Measurements from ENCODE around the gene PDCD1.

Gene PDCD1

GRCh38 chr2:241814393-241814642 is 44.4 kb downstream of the PDCD1 start:
- Histone ChIP-seq H3K27me3 (peaks cover 0 to 20% (median 0%) of the 10 kb centered on the region in 11 experiments; a peak in 6 of 22 replicates), H3K9me3 (replicated peaks in 1 of 11) (peaks cover 0 to 17% (median 7%) of the 10 kb centered on the region in 11 experiments; a peak in 9 of 22 replicates), H4K20me1 (peaks cover 0 to 14% (median 0%) of the 10 kb centered on the region in 11 experiments; a peak in 4 of 22 replicates), H3K27ac (peak overlapping the region; percentile 39 to 92 (median 74); a peak in 17 of 22 replicates), H3K4me3 (no peak overlapping the region), H3K9ac (peak overlapping the region in 3 of 11 experiments; percentile 31 to 81 (median 73); a peak in 4 of 22 replicates), H3K4me1 (peaks cover 82 to 100% (median 99%) of the 10 kb centered on the region in 10 experiments), H3K4me2 (peak overlapping the region; percentile 83 to 98 (median 95)), H3K36me3 (no peaks in the 10 kb centered on the region)
- TF ChIP-seq Cebpa-rat (IDR thresholded peaks at IDR 0.05): no peak

GRCh38 chr2:241813644-241814392 is 44.9 kb downstream of the PDCD1 start:
- H3K9ac ChIP-seq: peak overlapping the region; percentile 22 to 81 (median 52); a peak in 19 of 22 replicates
- peaks cover 84 to 100% (median 99%) of the 10 kb centered on the region in 10 experiments for H3K4me1 ChIP-seq
- H3K27ac ChIP-seq: peak overlapping the region; percentile 45 to 92 (median 74); a peak in 21 of 22 replicates

GRCh38 chr2:241812730-241813643 is 45.7 kb downstream of the PDCD1 start:
- Histone ChIP-seq H4K20me1 (peaks cover 0 to 14% (median 0%) of the 10 kb centered on the region in 11 experiments; a peak in 4 of 22 replicates), H3K9me3 (replicated peaks in 1 of 11) (peaks cover 0 to 17% (median 7%) of the 10 kb centered on the region in 11 experiments; a peak in 9 of 22 replicates), H3K9ac (peak overlapping the region; percentile 22 to 81 (median 52); a peak in 19 of 22 replicates), H3K4me3 (peak overlapping the region in 8 of 10 experiments; percentile 16 to 50 (median 30); a peak in 13 of 20 replicates), H3K36me3 (no peaks in the 10 kb centered on the region), H3K4me2 (peak overlapping the region; percentile 83 to 98 (median 95)), H3K4me1 (peaks cover 83 to 100% (median 99%) of the 10 kb centered on the region in 10 experiments), H3K27me3 (peaks cover 0 to 27% (median 0%) of the 10 kb centered on the region in 11 experiments; a peak in 6 of 22 replicates), H3K27ac (peak overlapping the region; percentile 37 to 92 (median 74); a peak in 20 of 22 replicates)
- no peak for TF ChIP-seq Cebpa-rat (IDR thresholded peaks at IDR 0.05)

More at GRCh38 chr2:241813644-241814392, 44.9 kb downstream of the PDCD1 start:
- Histone ChIP-seq H3K4me3 (peak overlapping the region in 8 of 10 experiments; percentile 16 to 50 (median 30); a peak in 12 of 20 replicates), H3K36me3 (no peaks in the 10 kb centered on the region), H3K9me3 (replicated peaks in 1 of 11) (peaks cover 0 to 17% (median 7%) of the 10 kb centered on the region in 11 experiments; a peak in 9 of 22 replicates), H3K27me3 (peaks cover 0 to 25% (median 0%) of the 10 kb centered on the region in 11 experiments; a peak in 6 of 22 replicates), H4K20me1 (peaks cover 0 to 14% (median 0%) of the 10 kb centered on the region in 11 experiments; a peak in 4 of 22 replicates), H3K4me2 (peak overlapping the region; percentile 83 to 98 (median 95))
- no peak for TF ChIP-seq Cebpa-rat (IDR thresholded peaks at IDR 0.05)

- Histone ChIP-seq H3K36me3 (no peaks in the 10 kb centered on the region), H3K4me2 (peak overlapping the region; percentile 83 to 98 (median 95)), H3K4me3 (no peak overlapping the region), H3K9me3 (replicated peaks in 1 of 11) (peaks cover 0 to 17% (median 7%) of the 10 kb centered on the region in 11 experiments; a peak in 9 of 22 replicates), H3K27me3 (peaks cover 0 to 27% (median 0%) of the 10 kb centered on the region in 11 experiments; a peak in 6 of 22 replicates), H3K4me1 (peaks cover 75 to 92% (median 91%) of the 10 kb centered on the region in 10 experiments), H3K27ac (peak overlapping the region in 8 of 11 experiments; percentile 29 to 92 (median 76); a peak in 12 of 22 replicates), H3K9ac (peak overlapping the region in 5 of 11 experiments; percentile 52 to 81 (median 68); a peak in 7 of 22 replicates), H4K20me1 (peaks cover 0 to 14% (median 0%) of the 10 kb centered on the region in 11 experiments; a peak in 4 of 22 replicates)
- TF ChIP-seq Cebpa-rat (IDR thresholded peaks at IDR 0.05): no peak
These were observed 46.6 kb downstream of the PDCD1 start for GRCh38 chr2:241811952-241812729.

- H4K20me1 ChIP-seq: peaks cover 0 to 14% (median 0%) of the 10 kb centered on the region in 11 experiments; a peak in 4 of 22 replicates
- TF ChIP-seq Cebpa-rat (IDR thresholded peaks at IDR 0.05): no peak
- H3K4me3 ChIP-seq: no peak overlapping the region
- peak overlapping the region in 10 of 11 experiments; percentile 18 to 97 (median 92); a peak in 19 of 22 replicates for H3K4me2 ChIP-seq
- no peak overlapping the region; a peak in 1 of 22 replicates for H3K27ac ChIP-seq
- peak overlapping the region in 1 of 11 experiments; percentile 37; a peak in 1 of 22 replicates for H3K9ac ChIP-seq
- H3K9me3 ChIP-seq (replicated peaks in 1 of 11): peaks cover 0 to 17% (median 7%) of the 10 kb centered on the region in 11 experiments; a peak in 9 of 22 replicates
- H3K4me1 ChIP-seq: peaks cover 67 to 85% (median 83%) of the 10 kb centered on the region in 10 experiments
- H3K36me3 ChIP-seq: no peaks in the 10 kb centered on the region
- H3K27me3 ChIP-seq: peaks cover 0 to 27% (median 0%) of the 10 kb centered on the region in 11 experiments; a peak in 6 of 22 replicates
These were observed 47.3 kb downstream of the PDCD1 start for GRCh38 chr2:241811201-241811951.

GRCh38 chr2:241810307-241811200 is 48.1 kb downstream of the PDCD1 start:
- H3K4me1 ChIP-seq: peaks cover 59 to 76% (median 75%) of the 10 kb centered on the region in 10 experiments
- peaks cover 0 to 27% (median 0%) of the 10 kb centered on the region in 11 experiments; a peak in 6 of 22 replicates for H3K27me3 ChIP-seq
- peaks cover 0 to 14% (median 0%) of the 10 kb centered on the region in 11 experiments; a peak in 4 of 22 replicates for H4K20me1 ChIP-seq
- H3K36me3 ChIP-seq: no peaks in the 10 kb centered on the region
- H3K9ac ChIP-seq: peak overlapping the region in 4 of 11 experiments; percentile 49 to 62 (median 57); a peak in 4 of 22 replicates
- H3K27ac ChIP-seq: peak overlapping the region in 1 of 11 experiments; percentile 39; a peak in 1 of 22 replicates
- H3K4me3 ChIP-seq: no peak overlapping the region
- no peak for TF ChIP-seq Cebpa-rat (IDR thresholded peaks at IDR 0.05)
- peak overlapping the region; percentile 30 to 97 (median 89); a peak in 20 of 22 replicates for H3K4me2 ChIP-seq
- H3K9me3 ChIP-seq (replicated peaks in 1 of 11): peaks cover 0 to 14% (median 7%) of the 10 kb centered on the region in 11 experiments; a peak in 9 of 22 replicates
